Measurements from ENCODE around the gene BIRC3.

BIRC3 gene

DNA sequence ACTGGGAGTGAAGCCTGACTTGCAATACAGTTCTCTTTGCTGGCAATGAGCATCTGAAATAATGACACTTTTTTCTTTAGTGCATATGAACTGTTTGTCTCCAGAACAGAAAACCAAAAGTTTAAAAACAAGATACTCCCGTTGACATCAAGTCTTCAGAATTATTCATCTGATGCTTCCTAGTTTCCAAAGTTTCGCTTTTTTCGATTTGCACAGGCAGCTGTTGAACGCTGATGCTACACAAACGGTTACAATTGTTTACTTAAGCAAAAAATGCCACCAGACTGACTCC, 29.1 kb downstream of the BIRC3 start:
- peaks cover 6% of the 10 kb centered on the region; the same call in 1 of the 2 replicates for H3K36me3 ChIP-seq
- H3K4me1 ChIP-seq: 0 out of 2 replicates have a peak, but pooled peaks cover 3% of the 10 kb centered on the region
- H3K9me3 ChIP-seq: no peaks in the 10 kb centered on the region
- H3K27me3 ChIP-seq: no peaks in the 10 kb centered on the region
- TF ChIP-seq, protein P1, sequence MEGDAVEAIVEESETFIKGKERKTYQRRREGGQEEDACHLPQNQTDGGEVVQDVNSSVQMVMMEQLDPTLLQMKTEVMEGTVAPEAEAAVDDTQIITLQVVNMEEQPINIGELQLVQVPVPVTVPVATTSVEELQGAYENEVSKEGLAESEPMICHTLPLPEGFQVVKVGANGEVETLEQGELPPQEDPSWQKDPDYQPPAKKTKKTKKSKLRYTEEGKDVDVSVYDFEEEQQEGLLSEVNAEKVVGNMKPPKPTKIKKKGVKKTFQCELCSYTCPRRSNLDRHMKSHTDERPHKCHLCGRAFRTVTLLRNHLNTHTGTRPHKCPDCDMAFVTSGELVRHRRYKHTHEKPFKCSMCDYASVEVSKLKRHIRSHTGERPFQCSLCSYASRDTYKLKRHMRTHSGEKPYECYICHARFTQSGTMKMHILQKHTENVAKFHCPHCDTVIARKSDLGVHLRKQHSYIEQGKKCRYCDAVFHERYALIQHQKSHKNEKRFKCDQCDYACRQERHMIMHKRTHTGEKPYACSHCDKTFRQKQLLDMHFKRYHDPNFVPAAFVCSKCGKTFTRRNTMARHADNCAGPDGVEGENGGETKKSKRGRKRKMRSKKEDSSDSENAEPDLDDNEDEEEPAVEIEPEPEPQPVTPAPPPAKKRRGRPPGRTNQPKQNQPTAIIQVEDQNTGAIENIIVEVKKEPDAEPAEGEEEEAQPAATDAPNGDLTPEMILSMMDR (IDR thresholded peaks at IDR 0.05; ENCODE audit: low read depth, low read length): no peak
- DNase-seq: no peak
- H3K4me3 ChIP-seq (ENCODE audit: low read depth, low read length): peak overlapping the region; percentile 91

DNA sequence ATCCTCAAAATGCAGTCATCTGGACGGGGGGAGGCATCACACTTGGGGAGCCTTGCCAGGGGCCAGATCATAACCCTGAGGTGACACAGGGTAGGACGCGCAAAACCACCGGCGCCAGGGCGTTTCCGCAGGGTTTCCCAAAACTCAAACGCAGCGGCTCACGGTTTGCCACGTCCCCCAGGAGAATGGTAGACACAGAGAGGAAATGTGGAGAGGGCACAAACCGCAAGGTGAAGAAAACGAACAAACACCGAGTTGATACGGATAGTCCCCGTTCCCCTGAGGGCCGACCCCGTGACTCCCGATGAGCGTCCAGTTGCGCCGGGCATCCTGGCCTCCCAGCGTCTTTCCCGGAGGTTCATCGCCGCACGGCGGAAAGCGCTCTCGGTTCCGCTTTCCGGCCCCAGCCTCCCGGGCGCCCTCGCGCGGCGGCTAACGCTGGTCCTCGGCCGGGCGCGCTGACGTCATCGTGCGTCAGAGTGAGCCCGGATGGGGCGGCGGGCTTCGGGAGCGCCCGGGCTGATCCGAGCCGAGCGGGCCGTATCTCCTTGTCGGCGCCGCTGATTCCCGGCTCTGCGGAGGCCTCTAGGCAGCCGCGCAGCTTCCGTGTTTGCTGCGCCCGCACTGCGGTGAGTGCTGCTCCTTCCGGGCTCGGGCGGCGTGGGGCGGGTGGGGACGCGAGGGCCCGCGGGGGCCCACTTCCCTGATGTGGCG, 29.6 kb downstream of the BIRC3 start, which contains the start of gene BIRC2:
BIRC2 (plus strand) TSS at position 467 of the 714 bp plus-strand sequence. CDS start 2,641 bp downstream, outside the sequence.
- TF ChIP-seq, protein P1 (IDR thresholded peaks at IDR 0.05; ENCODE audit: low read depth, low read length): peak; percentile 63
- 0 out of 2 replicates have a peak, but pooled peaks cover 3% of the 10 kb centered on the region for H3K4me1 ChIP-seq
- H3K9me3 ChIP-seq: no peaks in the 10 kb centered on the region
- peaks cover 6% of the 10 kb centered on the region; the same call in 1 of the 2 replicates for H3K36me3 ChIP-seq
- H3K27me3 ChIP-seq: no peaks in the 10 kb centered on the region
- peak within 1 kb of the TSS; percentile 91 for H3K4me3 ChIP-seq (ENCODE audit: low read depth, low read length)
- DNase-seq: peak; percentile 97

DNA sequence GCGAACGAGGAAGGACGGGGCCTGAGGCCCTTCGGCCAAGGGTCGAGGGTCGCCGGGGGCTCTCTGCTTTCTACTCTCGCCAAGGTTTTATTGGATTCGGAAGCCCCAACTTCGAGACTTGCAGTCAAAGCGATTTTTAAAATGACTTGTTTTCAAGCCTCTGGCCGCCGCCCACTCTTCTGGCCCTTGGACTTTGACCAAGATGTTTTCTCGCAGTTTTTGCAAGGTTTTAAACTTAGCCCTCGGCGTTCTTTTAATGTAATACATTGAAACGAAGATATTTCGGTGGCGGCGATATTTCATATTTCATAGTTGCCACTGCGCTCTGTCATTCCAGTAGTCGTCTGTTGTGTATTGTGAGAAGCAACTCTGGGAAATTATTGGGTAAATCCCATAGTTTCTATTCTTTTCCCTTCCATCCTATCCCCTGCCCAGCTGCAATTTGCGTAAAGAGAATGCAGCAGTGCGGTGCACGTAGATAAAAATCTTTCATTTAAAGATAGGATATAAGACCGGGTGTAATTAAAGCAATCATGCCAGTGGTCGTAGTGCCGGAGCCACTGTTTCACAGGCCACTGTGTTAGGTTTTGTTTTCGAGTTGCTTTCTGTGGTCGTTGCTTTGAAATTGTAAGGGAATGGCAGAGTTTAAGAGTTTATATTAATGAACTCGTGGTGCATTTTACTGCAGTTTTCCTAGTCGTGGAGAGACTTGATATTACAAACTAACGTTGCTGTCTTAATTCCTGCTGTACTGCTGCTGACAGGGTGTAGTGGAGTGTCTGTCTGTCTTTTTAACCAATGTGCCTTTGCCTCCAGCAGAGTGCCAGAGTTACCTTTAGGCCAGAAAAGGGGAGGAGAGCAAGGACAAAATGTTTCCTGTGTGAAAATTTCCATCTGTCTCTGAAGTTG, 30.4 kb downstream of the BIRC3 start:
- Histone ChIP-seq H3K4me1 (0 out of 2 replicates have a peak, but pooled peaks cover 3% of the 10 kb centered on the region), H3K4me3 (ENCODE audit: low read depth, low read length) (peak overlapping the region; percentile 91), H3K36me3 (peaks cover 10% of the 10 kb centered on the region), H3K9me3 (no peaks in the 10 kb centered on the region), H3K27me3 (no peaks in the 10 kb centered on the region)
- DNase-seq: no peak
- TF ChIP-seq, protein P1 (IDR thresholded peaks at IDR 0.05; ENCODE audit: low read depth, low read length): 0 out of 2 replicates have a peak, but pooled peaks have one; percentile 6

DNA sequence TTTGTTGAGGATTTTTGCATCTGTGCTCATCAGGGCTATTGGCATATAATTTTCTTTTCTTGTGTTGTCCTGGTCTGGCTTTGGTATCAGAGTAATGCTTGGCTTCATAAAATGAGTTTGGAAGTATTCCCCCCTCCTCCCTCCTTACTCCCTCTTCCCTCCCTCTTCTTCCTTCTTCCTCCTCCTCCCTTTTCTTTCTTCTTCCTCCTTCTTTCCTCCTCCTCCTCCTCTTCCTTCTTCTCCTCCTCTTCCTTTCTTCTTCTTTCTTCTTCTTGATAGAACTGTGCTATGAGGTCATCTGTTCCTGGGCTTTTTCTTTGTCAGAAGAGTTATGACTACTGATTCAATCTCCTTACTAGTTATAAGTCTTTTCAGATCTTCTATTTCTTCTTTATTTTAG, 39.8 kb downstream of the BIRC3 start:
- Histone ChIP-seq H3K36me3 (peaks cover 14% of the 10 kb centered on the region), H3K27me3 (no peaks in the 10 kb centered on the region), H3K4me3 (ENCODE audit: low read depth, low read length) (no peak overlapping the region), H3K9me3 (no peaks in the 10 kb centered on the region), H3K4me1 (no peaks in the 10 kb centered on the region)
- DNase-seq: no peak
- TF ChIP-seq, protein P1 (IDR thresholded peaks at IDR 0.05; ENCODE audit: low read depth, low read length): no peak

DNA sequence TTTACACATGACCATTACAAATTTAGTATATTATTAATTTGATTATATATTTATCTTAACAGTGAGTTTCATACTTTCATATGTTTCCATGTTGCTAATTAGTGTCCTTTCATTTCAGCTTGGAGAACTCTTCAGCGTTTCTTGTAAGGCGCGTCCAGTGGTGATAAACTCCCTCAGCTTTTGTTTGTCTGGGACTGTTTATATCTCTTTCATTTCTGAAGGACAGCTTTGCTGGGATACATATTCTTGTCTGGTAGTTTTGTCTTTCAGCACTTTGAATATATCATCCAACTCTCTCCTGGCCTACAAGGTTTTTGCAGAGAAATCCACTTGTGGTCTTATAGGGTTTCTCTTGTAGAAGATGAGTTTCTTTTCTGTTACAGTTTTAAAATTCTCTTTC, 42.1 kb downstream of the BIRC3 start:
- no peaks in the 10 kb centered on the region for H3K9me3 ChIP-seq
- DNase-seq: no peak
- no peaks in the 10 kb centered on the region for H3K4me1 ChIP-seq
- TF ChIP-seq, protein P1 (IDR thresholded peaks at IDR 0.05; ENCODE audit: low read depth, low read length): no peak
- H3K36me3 ChIP-seq: peaks cover 22% of the 10 kb centered on the region
- no peaks in the 10 kb centered on the region for H3K27me3 ChIP-seq
- no peak overlapping the region for H3K4me3 ChIP-seq (ENCODE audit: low read depth, low read length)
